Activated T-cell treated with anti-CD3 and anti-CD28 coated beads, Interleukin-2, amount 50 U/mL, for 4 hours (primary cell): ENCODE measurements around the gene TRPM2. TPM values are rescaled to one million over a fixed set of nuclear protein-coding genes. Genes with fewer than 3 reads are reported as not detected.
"Not testable (repeated sequence)": the region's sequence is repeated elsewhere in the genome, so short reads cannot be mapped to it uniquely, and the experiment has no call there.

Source experiments
- ATAC-seq, 2 donors: fragments of 200-7000 bp; cut with Tn5 transposase; one replicate each; pipeline ENCODE4 v1.10.0; 2021
- DNase-seq: peaks from one replicate; pipeline ENCODE4 v3.0.0-alpha.2; 2020
- H3K27me3 Mint-ChIP-seq: one replicate; pipeline ENCODE4 v1.8.0; 2021; ENCODE audit warnings: low read depth, mixed read lengths
- H3K36me3 Mint-ChIP-seq: one replicate; pipeline ENCODE4 v1.8.0; 2022; ENCODE audit warnings: mixed read lengths; ENCODE audit not compliant: insufficient read depth
- H3K4me1 Mint-ChIP-seq: one replicate; pipeline ENCODE4 v1.8.0; 2021; ENCODE audit warnings: low read depth, mixed read lengths
- H3K4me3 Mint-ChIP-seq: one replicate; pipeline ENCODE4 v1.8.0; 2021; ENCODE audit warnings: mild to moderate bottlenecking, moderate library complexity, mixed read lengths
- H3K9me3 Mint-ChIP-seq: one replicate; pipeline ENCODE4 v1.8.0; 2021; ENCODE audit warnings: mixed read lengths
- total RNA-seq, 3 donors: library from RNA; stranded (reverse); gene quantifications; one replicate each; pipeline ENCODE4 v1.2.1, GENCODE V29; 2021

The TRPM2 gene
- total RNA-seq, 3 donors from 2014 or later: 0.95 to 21.6 (median 2.5) TPM

DNA sequence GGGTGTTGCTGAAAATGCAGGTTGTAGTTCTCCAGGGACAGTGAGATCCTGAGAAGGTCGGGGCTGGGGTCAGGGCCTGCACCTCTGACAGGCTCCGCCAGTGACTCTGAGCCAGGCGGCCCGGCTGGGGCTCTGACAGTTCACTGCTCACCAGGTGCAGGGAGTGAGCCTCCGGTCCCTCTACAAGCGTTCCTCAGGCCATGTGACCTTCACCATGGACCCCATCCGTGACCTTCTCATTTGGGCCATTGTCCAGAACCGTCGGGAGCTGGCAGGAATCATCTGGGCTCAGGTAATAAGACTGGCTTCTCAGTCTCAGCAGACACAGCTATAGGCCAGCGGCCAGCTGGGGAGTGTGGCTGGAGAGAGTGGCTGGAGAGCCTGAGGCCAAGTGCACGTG lies 41.8 kb downstream of the TRPM2 start:
- DNase-seq: no peak

DNA sequence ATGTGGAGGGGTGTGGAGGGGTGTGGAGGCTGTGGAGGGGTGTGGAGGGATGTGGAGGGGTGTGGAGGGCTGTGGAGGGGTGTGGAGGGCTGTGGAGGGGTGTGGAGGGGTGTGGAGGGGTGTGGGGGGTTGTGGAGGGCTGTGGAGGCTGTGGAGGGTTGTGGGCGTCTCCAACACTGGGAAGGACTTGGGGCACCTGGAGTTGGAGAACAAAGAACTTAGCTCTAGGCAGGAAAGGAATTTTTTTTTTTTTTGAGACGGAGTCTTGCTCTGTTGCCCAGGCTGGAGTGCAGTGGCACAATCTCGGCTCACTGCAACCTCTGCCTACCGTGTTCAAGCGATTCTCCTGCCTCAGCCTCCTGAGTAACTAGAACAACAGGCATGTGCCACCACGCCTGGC lies 43.4 kb downstream of the TRPM2 start:
- not testable (repeated sequence) for H3K9me3 Mint-ChIP-seq, DNase-seq, ATAC-seq, H3K4me3 Mint-ChIP-seq, H3K4me1 Mint-ChIP-seq, H3K36me3 Mint-ChIP-seq, H3K27me3 Mint-ChIP-seq

More for the DNA sequence above, 41.8 kb downstream of the TRPM2 start:
- no peaks in the 10 kb centered on the region for H3K9me3 Mint-ChIP-seq
- H3K27me3 Mint-ChIP-seq: no peaks in the 10 kb centered on the region
- no peaks in the 10 kb centered on the region for H3K36me3 Mint-ChIP-seq
- no peak overlapping the region for H3K4me3 Mint-ChIP-seq
- H3K4me1 Mint-ChIP-seq: no peaks in the 10 kb centered on the region
- no peak for ATAC-seq

DNA sequence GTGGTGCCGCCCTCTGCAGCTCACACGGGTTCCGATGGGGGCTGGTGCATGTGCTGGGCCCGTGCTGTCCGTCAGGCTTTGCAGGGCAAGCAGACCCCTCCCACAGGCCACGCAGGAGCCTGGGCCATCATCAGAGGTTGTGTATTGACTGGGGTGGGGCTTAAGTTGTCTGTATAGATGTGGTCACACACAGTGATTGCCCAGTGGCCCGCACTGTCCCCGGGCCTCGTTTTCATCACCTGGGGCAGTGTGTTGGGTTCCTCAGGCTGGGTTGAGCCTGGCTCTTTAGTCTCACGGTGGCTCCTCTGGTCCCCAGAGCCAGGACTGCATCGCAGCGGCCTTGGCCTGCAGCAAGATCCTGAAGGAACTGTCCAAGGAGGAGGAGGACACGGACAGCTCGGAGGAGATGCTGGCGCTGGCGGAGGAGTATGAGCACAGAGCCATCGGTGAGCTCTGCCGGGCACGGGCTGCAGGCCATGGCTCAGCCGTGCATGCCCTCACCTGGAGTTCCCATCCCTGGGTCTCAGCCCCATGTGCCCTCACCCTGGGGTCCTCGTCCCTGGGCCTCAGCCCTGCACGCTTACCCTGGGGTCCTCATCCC lies 44.1 kb downstream of the TRPM2 start:
- no peaks in the 10 kb centered on the region for H3K4me1 Mint-ChIP-seq

DNA sequence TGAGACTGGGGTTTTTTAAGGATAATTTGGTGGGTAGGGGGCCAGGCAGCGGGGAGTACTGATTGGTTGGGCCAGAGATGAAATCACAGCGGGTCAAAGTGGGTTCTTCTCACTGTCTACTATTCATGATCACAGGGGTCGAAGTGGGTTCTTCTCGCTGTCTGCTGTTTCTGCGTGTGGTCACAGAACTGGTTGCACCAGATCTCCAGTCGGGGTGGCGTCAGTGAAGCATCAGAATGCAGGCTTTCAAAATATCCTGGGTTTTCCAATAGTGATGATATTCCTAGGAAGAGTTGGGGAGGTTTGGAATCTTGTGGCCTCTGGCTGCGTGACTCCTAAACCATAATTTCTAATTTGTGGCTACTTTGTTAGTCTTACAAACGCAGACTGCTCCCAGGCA lies 45.1 kb downstream of the TRPM2 start:
- ATAC-seq: no peak

More for the DNA sequence above, 44.1 kb downstream of the TRPM2 start:
- ATAC-seq (no peak), DNase-seq (no peak)
- Mint-ChIP-seq H3K4me3 (no peak overlapping the region), H3K36me3 (no peaks in the 10 kb centered on the region), H3K27me3 (no peaks in the 10 kb centered on the region), H3K9me3 (no peaks in the 10 kb centered on the region)

DNA sequence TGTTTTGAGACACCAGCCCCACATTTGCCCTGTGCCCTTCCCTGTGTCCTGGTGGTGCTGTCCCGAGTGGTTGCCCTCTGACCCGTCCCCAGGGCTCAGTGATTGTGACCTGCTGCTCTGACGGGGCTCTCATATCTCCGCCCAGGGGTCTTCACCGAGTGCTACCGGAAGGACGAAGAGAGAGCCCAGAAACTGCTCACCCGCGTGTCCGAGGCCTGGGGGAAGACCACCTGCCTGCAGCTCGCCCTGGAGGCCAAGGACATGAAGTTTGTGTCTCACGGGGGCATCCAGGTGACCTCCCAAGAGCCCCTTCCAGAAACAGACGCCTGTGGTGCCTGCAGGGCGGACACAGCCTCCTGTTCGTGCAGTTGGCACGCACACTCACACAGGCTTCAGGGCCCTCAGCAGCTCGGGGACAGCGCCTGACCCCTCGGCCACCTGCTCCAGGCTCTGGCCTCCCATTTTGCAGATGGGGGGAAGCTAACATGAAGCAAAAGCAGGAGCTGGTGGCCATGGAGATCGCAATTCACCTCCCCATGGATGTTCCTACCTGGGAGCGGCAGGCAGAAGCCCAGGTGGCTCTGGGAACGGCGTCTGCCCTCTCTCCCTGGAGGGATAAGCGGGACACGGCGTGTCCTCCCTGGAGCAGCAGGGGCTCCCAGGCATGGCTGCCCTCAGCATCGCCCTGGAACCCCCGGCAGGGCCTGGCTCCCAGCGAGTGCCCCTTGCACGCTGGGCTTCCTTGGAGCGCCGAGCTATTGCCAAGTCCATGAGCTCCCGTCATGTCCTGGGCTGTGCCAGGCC lies 45.9 kb downstream of the TRPM2 start:
- ATAC-seq (no peak), DNase-seq (no peak)
- H3K36me3 Mint-ChIP-seq: no peaks in the 10 kb centered on the region
- H3K4me1 Mint-ChIP-seq: no peaks in the 10 kb centered on the region
- H3K9me3 Mint-ChIP-seq: no peaks in the 10 kb centered on the region
- H3K4me3 Mint-ChIP-seq: no peak overlapping the region
- no peaks in the 10 kb centered on the region for H3K27me3 Mint-ChIP-seq

More for the DNA sequence above, 45.1 kb downstream of the TRPM2 start:
- Mint-ChIP-seq H3K9me3 (no peaks in the 10 kb centered on the region), H3K4me1 (no peaks in the 10 kb centered on the region), H3K36me3 (no peaks in the 10 kb centered on the region), H3K27me3 (no peaks in the 10 kb centered on the region), H3K4me3 (no peak overlapping the region)
- DNase-seq: no peak

DNA sequence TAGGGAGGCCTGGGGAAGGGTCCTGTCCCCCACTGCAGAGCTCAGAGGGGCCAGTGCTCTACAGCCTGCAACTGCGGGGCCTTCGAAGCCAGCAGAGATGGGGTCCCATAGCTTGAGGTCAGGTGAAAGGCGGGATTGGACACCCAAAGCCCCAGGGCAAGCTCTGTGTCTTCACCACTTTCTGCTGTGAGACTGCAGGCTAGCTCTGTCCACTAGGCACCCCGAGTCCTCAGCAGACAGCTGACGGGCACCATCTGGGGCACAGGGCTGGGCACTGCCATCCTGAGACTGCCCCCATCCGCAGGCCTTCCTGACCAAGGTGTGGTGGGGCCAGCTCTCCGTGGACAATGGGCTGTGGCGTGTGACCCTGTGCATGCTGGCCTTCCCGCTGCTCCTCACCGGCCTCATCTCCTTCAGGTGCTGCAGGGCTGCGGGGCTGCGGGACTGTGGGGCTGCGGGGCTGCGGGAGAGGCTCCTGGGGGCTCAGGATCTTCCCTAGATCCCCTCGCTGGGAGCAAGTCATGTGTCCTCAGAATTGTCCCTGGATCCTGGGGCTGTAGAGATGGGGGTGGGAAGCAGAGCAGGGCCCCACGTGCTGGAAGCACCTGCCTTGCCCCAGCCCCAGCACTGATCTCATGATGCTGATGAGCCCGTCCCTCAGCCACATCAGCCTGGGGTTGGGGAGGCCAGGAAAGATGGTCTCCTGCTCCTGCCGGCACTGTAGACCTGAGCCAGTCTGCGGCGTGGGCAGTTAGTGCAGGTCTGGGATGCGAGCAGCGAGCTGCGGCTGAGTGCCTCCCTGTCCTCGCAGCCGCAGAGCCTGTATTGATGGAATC lies 46.8 kb downstream of the TRPM2 start:
- DNase-seq: no peak
- Mint-ChIP-seq H3K4me3 (no peak overlapping the region), H3K27me3 (no peaks in the 10 kb centered on the region), H3K9me3 (no peaks in the 10 kb centered on the region), H3K36me3 (no peaks in the 10 kb centered on the region), H3K4me1 (no peaks in the 10 kb centered on the region)
- no peak for ATAC-seq

DNA sequence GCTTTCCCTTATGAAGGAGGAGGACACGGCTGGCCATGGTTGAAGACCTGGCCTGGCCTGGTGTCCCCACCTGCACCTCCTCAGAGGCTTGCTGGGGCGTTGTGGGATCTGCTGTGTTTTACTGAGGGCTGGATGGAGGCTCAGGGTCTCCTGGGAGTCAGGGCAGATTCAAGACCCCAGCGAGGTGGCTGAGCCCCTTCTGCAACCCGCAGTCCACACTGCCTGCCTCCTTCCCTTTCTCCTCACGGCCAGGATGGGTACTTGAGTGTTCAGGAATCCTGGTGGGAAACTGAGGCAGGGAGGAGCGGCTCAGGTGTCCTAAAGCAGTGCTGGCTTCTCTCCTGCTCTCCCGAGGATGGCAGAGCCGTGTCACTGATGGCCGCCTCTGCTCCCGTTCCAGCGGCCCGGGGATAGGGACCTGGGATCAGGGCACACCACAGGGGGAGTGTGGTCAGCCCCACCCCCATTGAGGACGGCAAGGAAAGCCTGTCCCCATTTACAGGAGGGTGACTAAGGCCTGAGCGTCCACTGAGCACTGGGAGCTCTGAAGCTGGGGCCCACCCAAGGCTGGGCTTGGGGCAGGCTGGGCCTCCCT lies 47.5 kb downstream of the TRPM2 start:
- Mint-ChIP-seq H3K4me3 (no peak overlapping the region), H3K9me3 (no peaks in the 10 kb centered on the region), H3K4me1 (no peaks in the 10 kb centered on the region), H3K27me3 (no peaks in the 10 kb centered on the region), H3K36me3 (no peaks in the 10 kb centered on the region)
- ATAC-seq (no peak), DNase-seq (no peak)

DNA sequence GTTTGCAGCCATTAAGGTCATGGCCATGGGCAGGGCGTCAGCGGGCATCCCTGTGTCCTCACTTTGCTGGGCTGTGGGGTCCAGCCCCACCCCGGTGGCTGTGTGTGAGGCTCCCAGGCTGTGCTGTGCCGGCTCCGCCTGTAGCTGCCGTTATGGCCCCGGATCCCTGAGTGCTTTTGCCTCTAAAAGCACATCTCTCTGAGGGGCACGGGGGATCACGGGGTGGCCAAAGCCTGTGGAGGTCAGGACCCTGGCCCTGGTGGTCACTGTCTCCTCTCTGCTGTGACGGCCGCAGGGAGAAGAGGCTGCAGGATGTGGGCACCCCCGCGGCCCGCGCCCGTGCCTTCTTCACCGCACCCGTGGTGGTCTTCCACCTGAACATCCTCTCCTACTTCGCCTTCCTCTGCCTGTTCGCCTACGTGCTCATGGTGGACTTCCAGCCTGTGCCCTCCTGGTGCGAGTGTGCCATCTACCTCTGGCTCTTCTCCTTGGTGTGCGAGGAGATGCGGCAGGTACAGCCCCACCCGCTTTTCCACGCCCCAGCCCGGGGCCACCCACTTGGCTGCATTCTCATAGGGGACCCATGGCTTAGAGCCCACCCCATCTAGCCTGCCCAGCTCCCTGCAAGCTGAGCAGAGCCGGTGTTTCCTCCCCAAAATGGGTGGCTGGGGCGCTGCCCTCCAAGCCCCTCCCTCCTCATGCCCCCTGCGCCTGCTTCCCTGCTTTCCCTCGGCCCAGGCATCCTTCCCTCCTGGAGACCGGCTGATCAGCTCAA lies 48.2 kb downstream of the TRPM2 start:
- H3K4me3 Mint-ChIP-seq: no peak overlapping the region
- ATAC-seq (no peak), DNase-seq (no peak)
- no peaks in the 10 kb centered on the region for H3K27me3 Mint-ChIP-seq
- H3K9me3 Mint-ChIP-seq: no peaks in the 10 kb centered on the region
- H3K4me1 Mint-ChIP-seq: no peaks in the 10 kb centered on the region
- H3K36me3 Mint-ChIP-seq: no peaks in the 10 kb centered on the region

DNA sequence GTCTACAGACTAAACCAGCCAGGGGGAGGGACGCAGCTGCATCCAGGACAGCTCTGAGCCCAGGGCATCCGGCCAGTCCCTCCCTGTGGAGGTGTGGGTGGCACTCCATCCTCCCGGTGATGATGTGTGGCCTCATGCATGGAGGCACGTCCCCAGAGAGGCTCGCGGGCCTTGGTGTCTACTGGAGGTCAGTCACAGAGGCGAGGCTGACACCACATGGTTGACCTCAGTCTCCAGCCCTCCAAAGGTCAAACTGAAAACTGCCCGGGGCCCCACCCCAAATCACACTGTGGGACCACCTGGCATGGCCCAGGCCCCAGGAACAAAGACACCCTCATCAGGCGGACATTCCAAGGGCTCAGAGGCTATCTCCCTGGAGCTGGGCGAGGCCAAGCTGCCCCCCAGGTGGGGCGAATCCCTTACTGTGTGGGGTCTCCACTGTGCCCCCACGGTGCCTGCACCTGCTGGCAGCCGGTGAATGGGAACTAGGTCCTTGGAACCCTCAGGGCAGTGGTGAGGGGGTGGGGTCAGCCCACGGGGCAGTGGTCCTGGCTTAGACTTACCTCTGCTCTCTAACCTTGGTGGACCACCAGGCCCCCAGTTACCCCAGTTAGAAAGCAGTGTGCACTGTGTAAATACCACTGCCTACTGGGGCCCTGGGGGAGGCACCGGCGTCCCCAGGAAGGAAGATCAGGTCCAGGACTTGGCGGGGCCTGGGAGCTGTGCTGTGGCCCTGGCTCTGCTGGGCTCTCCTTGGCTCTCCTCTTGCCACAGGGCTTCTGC lies 49.1 kb downstream of the TRPM2 start:
- no peaks in the 10 kb centered on the region for H3K27me3 Mint-ChIP-seq
- DNase-seq: no peak
- H3K9me3 Mint-ChIP-seq: no peaks in the 10 kb centered on the region
- H3K4me3 Mint-ChIP-seq: no peak overlapping the region
- H3K36me3 Mint-ChIP-seq: no peaks in the 10 kb centered on the region
- H3K4me1 Mint-ChIP-seq: peaks cover 2% of the 10 kb centered on the region
- no peak for ATAC-seq

DNA sequence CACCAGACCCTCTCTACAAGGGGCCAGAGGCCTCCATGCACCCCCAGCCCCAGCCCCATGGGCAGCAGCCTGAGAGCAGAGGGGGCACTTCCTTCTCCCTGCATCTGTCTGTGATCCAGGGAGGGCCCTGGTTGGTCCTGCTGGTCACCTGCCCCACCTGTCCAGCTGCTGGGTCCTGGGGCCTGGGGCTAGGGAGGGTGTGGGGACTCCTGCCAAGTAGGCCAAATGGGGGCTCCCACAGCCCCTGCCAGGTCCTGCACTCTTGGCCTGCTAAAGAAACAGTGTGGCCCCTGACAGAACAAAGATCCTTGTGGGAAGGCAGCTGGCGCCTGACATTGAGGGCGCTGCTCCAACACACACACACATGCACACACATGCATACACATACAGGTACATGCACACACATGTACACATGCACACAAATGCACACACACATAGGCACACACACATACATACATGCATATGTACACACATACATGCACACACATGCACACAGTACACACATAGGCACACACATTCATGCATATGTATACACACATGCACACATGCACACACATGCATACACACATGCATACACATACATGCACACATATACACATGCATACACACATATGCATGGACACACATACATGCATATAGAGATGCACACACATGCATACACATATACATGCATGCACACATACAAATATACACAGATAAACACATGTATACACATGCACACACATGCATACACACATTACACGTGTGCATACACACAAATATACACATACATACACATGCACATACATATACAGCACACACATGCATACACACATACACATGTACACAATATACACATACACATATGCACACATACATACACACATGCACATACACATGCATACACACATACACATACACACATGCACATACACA lies 49.9 kb downstream of the TRPM2 start:
- Mint-ChIP-seq H3K4me1 (peaks cover 3% of the 10 kb centered on the region), H3K9me3 (no peaks in the 10 kb centered on the region), H3K4me3 (no peak overlapping the region), H3K36me3 (no peaks in the 10 kb centered on the region), H3K27me3 (no peaks in the 10 kb centered on the region)
- DNase-seq (no peak), ATAC-seq (no peak)

DNA sequence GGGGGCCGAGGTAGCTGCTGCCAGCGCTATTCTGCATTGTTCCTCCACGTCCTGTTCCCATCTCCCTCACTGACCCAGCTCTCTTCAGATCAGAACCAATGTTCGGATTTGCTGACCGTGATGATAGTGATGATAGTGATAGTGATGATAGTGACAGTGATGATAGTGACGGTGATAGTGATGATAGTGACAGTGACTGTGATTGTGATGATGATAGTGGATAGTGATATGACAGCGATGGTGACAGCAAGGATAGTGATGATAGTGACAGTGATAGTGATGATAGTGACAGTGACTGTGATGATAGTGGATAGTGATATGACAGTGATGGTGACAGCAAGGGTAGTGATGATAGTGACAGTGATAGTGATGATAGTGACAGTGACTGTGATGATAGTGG lies 51.1 kb downstream of the TRPM2 start:
- H3K9me3 Mint-ChIP-seq, H3K4me1 Mint-ChIP-seq, H3K36me3 Mint-ChIP-seq, ATAC-seq, DNase-seq, H3K27me3 Mint-ChIP-seq, H3K4me3 Mint-ChIP-seq: not testable (repeated sequence)

DNA sequence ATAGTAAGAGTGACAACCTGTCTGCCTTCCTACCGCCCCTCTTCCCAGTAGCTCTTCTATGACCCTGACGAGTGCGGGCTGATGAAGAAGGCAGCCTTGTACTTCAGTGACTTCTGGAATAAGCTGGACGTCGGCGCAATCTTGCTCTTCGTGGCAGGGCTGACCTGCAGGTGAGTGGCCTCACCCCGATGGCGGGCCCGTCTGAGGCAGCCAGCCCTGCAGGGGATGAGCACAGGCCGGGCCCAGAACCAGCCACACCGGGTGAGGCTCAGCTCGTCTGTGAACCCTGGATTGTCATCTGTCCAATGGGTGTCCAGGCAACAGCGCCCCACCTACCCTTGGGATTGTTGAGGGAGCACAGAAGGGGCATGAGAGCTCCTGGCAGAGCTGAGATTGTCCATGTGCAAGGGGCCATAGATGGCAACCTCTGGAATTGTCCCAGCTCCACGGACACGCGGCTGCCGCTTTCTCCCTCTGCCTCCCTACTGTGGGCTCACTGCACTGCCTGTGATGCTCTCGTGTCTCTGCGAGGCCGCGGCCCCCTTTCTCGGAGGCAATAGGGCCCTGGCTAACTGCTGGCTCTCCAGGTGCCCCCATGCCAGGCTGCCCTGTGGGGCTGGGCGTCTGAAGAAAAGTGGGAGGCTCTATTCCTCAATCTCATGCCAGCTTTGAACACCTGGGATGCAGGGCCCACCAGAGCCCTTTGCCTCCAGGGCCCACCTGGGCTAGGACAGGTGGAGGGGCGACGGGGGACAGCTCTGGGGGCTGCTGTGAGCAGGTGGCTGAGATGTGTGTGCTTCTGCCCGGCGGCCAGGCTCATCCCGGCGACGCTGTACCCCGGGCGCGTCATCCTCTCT lies 51.9 kb downstream of the TRPM2 start:
- Mint-ChIP-seq H3K4me1 (peaks cover 5% of the 10 kb centered on the region), H3K4me3 (no peak overlapping the region), H3K36me3 (no peaks in the 10 kb centered on the region), H3K27me3 (no peaks in the 10 kb centered on the region), H3K9me3 (no peaks in the 10 kb centered on the region)
- DNase-seq (no peak), ATAC-seq (no peak)
